Panc1 (cell line): Measurements from ENCODE around the gene GAP43. TPM values are rescaled to one million over a fixed set of nuclear protein-coding genes. Genes with fewer than 3 reads are reported as not detected.
"Not testable (repeated sequence)": the region's sequence is repeated elsewhere in the genome, so short reads cannot be mapped to it uniquely, and the experiment has no call there.

Experiments used
- ATAC-seq: fragments of 200-7000 bp; cut with Tn5 transposase; 2 replicates; pipeline ENCODE4 v1.9.1; 2020; ENCODE audit warnings: mild to moderate bottlenecking, moderate library complexity
- BruUV-seq: library from RNA; stranded (reverse); fragments of 400-500 nt; replicated peaks from 2 replicates; lab custom pipeline; 2021; lab: Mats Ljungman, UMichigan
- CTCF ChIA-PET: fragments of 300-600 bp; sonication (Branson Sonifier 250); formaldehyde crosslinking; loops from one replicate; lab custom pipeline; 2022; ENCODE audit warnings: antibody characterized with exemption; lab: Charles Lee
- POLR2A ChIA-PET: fragments of 300-600 bp; sonication (Branson Sonifier 250); formaldehyde crosslinking; loops from one replicate; lab custom pipeline; 2022; ENCODE audit warnings: antibody characterized with exemption; lab: Charles Lee
- DNase-seq: peaks from one replicate; pipeline ENCODE4 v3.0.0-alpha.2; 2010; ENCODE audit warnings: low read depth, low spot score
- H3K27ac ChIP-seq: 2 replicates; pipeline ENCODE4 v1.5.1; 2011; ENCODE audit warnings: mild to moderate bottlenecking, low read length, inconsistent platforms
- H3K27me3 ChIP-seq: fragments of 200-500 bp; sonication (Bioruptor generic); 2 replicates; pipeline ENCODE4 v1.6.0; 2014; ENCODE audit warnings: low read length, inconsistent platforms; ENCODE audit not compliant: control insufficient read depth, insufficient read depth
- H3K36me3 ChIP-seq: fragments of 200-500 bp; sonication (Bioruptor generic); 2 replicates; pipeline ENCODE4 v1.5.1; 2014; ENCODE audit warnings: inconsistent platforms, mild to moderate bottlenecking, low read length, moderate library complexity; ENCODE audit not compliant: control insufficient read depth, insufficient read depth
- H3K4me1 ChIP-seq: 2 replicates; pipeline ENCODE4 v1.5.1; 2011; ENCODE audit warnings: inconsistent platforms, mild to moderate bottlenecking, low read length, moderate library complexity; ENCODE audit not compliant: control insufficient read depth, insufficient read depth
- H3K4me3 ChIP-seq, 2 experiments: 2 replicates each; pipeline ENCODE4 v1.5.1; 2011 to 2012; ENCODE audit warnings: low read depth in 2 of 2, low read length in 2 of 2, mild to moderate bottlenecking in 2 of 2, inconsistent platforms in 1 of 2, moderate library complexity in 1 of 2
- H3K9me3 ChIP-seq: fragments of 200-500 bp; sonication (Bioruptor generic); 2 replicates; pipeline ENCODE4 v1.5.1; 2014; ENCODE audit warnings: low read depth, mild to moderate bottlenecking, inconsistent platforms, low read length, moderate library complexity; ENCODE audit not compliant: control insufficient read depth, insufficient read depth
- POLR2AphosphoS5 ChIP-seq: IDR thresholded peaks from 2 replicates; pipeline ENCODE4 v1.6.1; 2012; ENCODE audit warnings: mild to moderate bottlenecking, low read depth, low read length, moderate library complexity
- SIN3A ChIP-seq: IDR thresholded peaks from 2 replicates; pipeline ENCODE4 v1.6.1; 2012; ENCODE audit warnings: low read depth, mild to moderate bottlenecking, low read length, moderate library complexity, borderline replicate concordance; ENCODE audit not compliant: insufficient read depth
- TCF7L2 ChIP-seq: IDR thresholded peaks from 2 replicates; pipeline ENCODE4 v1.6.1; 2011; ENCODE audit warnings: mild to moderate bottlenecking, low read depth, low read length, inconsistent platforms
- in situ Hi-C: cut with HindIII; loops from 2 replicates; pipeline ENCODE4 v1.10.0; 2016; ENCODE audit warnings: low sequenced_read_pairs, low pct_unique_long_range_greater_than_20kb
- intact Hi-C: fragments of 100-400 bp; cut with micrococcal nuclease; formaldehyde crosslinking; loops from one replicate; pipeline ENCODE4 v1.10.0; 2022; ENCODE audit not compliant: unreplicated experiment
- total RNA-seq: library from RNA; stranded (reverse); gene quantifications from one replicate; pipeline ENCODE4 v1.2.1, GENCODE V29; 2021; ENCODE audit not compliant: unreplicated experiment
- TF ChIP-seq, protein P1 (sequence below), 2 experiments: IDR thresholded peaks; 2 replicates each; pipeline ENCODE4 v1.6.1; 2011 to 2012; ENCODE audit warnings: low read depth in 2 of 2, control low read depth in 1 of 2, low read length in 1 of 2, mild to moderate bottlenecking in 1 of 2, moderate library complexity in 1 of 2; ENCODE audit not compliant: insufficient read depth in 1 of 2
- TF ChIP-seq, protein P2 (sequence below): fragments of 450-650 bp; IDR thresholded peaks from 2 replicates; pipeline ENCODE4 v1.5.1; 2017; ENCODE audit warnings: mild to moderate bottlenecking

GAP43 gene
- total RNA-seq, 1 experiment from 2014 or later = not detected

DNA sequence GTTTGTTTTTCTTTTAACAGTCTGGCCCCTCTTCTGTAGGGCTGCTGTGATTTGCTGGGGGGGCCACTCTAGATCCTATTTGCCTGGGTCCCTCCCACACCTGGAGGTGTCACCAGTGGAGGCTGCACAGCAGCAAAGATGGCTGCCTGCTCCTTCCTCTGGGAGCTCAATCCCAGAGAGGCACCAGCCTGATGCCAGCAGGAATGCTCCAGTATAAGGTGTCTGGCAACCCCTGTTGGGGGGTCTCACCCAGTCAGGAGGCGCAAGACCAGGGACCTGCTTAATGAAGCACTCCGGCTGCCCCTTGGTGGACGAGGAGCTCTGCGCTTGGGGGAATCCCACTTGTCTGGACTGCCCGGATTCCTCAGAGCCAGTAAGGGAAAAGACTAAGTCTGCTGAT, 118.3 kb downstream of the GAP43 start:
- TF ChIP-seq, protein P1, sequence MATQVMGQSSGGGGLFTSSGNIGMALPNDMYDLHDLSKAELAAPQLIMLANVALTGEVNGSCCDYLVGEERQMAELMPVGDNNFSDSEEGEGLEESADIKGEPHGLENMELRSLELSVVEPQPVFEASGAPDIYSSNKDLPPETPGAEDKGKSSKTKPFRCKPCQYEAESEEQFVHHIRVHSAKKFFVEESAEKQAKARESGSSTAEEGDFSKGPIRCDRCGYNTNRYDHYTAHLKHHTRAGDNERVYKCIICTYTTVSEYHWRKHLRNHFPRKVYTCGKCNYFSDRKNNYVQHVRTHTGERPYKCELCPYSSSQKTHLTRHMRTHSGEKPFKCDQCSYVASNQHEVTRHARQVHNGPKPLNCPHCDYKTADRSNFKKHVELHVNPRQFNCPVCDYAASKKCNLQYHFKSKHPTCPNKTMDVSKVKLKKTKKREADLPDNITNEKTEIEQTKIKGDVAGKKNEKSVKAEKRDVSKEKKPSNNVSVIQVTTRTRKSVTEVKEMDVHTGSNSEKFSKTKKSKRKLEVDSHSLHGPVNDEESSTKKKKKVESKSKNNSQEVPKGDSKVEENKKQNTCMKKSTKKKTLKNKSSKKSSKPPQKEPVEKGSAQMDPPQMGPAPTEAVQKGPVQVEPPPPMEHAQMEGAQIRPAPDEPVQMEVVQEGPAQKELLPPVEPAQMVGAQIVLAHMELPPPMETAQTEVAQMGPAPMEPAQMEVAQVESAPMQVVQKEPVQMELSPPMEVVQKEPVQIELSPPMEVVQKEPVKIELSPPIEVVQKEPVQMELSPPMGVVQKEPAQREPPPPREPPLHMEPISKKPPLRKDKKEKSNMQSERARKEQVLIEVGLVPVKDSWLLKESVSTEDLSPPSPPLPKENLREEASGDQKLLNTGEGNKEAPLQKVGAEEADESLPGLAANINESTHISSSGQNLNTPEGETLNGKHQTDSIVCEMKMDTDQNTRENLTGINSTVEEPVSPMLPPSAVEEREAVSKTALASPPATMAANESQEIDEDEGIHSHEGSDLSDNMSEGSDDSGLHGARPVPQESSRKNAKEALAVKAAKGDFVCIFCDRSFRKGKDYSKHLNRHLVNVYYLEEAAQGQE (IDR thresholded peaks at IDR 0.05; ENCODE audit: insufficient read depth in 1 of 2, low read depth in 2 of 2, low read length in 1 of 2) = no peak
- TF ChIP-seq, protein P2, sequence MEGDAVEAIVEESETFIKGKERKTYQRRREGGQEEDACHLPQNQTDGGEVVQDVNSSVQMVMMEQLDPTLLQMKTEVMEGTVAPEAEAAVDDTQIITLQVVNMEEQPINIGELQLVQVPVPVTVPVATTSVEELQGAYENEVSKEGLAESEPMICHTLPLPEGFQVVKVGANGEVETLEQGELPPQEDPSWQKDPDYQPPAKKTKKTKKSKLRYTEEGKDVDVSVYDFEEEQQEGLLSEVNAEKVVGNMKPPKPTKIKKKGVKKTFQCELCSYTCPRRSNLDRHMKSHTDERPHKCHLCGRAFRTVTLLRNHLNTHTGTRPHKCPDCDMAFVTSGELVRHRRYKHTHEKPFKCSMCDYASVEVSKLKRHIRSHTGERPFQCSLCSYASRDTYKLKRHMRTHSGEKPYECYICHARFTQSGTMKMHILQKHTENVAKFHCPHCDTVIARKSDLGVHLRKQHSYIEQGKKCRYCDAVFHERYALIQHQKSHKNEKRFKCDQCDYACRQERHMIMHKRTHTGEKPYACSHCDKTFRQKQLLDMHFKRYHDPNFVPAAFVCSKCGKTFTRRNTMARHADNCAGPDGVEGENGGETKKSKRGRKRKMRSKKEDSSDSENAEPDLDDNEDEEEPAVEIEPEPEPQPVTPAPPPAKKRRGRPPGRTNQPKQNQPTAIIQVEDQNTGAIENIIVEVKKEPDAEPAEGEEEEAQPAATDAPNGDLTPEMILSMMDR = no peak
- TF ChIP-seq SIN3A (no peak), TCF7L2 (no peak), POLR2AphosphoS5 (no peak)
- CTCF ChIA-PET = no interaction called here
- H3K4me1 ChIP-seq = no peaks in the 10 kb centered on the region
- H3K36me3 ChIP-seq = no peaks in the 10 kb centered on the region
- BruUV-seq = no TSS peak
- in situ Hi-C loops = no loop called here
- intact Hi-C loops = no loop called here
- no peak for ATAC-seq
- no peak overlapping the region for H3K27ac ChIP-seq
- H3K9me3 ChIP-seq = no peaks in the 10 kb centered on the region
- no peak overlapping the region for H3K4me3 ChIP-seq
- no peaks in the 10 kb centered on the region for H3K27me3 ChIP-seq
- DNase-seq = no peak
- POLR2A ChIA-PET = no interaction called here

DNA sequence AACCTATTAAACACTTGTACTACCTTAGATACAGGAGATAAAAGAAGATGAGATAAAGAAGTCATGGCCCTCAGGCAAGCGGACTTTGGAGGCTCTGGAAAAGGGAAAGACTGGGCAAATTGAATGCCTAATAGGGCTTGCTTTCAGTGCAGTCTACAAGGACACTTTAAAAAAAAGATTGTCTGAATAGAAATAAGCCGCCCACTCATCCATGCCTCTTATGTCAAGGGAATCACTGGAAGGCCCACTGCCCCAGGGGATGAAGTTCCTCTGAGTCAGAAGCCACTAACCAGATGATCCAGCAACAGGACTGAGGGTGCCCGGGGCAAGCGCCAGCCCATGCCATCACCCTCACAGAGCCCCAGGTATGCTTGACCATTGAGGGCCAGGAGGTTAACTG, 121.2 kb downstream of the GAP43 start:
- BruUV-seq, CTCF ChIA-PET, H3K36me3 ChIP-seq, H3K27me3 ChIP-seq, H3K4me1 ChIP-seq, intact Hi-C loops, in situ Hi-C loops, H3K4me3 ChIP-seq, DNase-seq, H3K9me3 ChIP-seq, ATAC-seq, POLR2A ChIA-PET, H3K27ac ChIP-seq: not testable (repeated sequence)

DNA sequence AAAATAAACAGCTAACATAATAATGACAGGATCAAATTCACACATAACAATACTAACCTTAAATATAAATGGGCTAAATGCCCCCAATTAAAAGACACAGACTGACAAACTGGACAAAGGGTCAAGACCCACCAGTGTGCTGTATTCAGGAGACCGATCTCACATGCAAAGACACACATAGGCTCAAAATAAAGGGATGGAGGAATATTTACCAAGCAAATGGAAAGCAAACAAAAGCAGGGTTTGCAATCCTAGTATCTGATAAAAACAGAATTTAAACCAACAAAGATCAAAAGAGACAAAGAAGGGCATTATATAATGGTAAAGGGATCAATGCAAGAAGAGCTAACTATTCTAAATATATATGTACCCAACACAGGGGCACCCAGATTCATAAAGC, 129.7 kb downstream of the GAP43 start:
- BruUV-seq, DNase-seq, H3K27ac ChIP-seq, POLR2A ChIA-PET, in situ Hi-C loops, CTCF ChIA-PET, intact Hi-C loops, H3K4me3 ChIP-seq, H3K4me1 ChIP-seq, H3K9me3 ChIP-seq, H3K27me3 ChIP-seq, H3K36me3 ChIP-seq, ATAC-seq: not testable (repeated sequence)
